Activated CD8-positive, alpha-beta T cell treated with anti-CD3 and anti-CD28 coated beads for 36 hours (primary cell): ENCODE data around the gene CATSPERZ. TPM values are rescaled to one million over a fixed set of nuclear protein-coding genes. Genes with fewer than 3 reads are reported as not detected.

Experiments
- ATAC-seq: fragments of 200-7000 bp; cut with Tn5 transposase; one replicate; pipeline ENCODE4 v1.10.0; 2021; ENCODE audit warnings: mild to moderate bottlenecking, moderate library complexity
- CTCF ChIA-PET: fragments of 350-600 bp; sonication (Branson Sonifier 250); formaldehyde crosslinking; loops from one replicate; lab custom pipeline; 2021; ENCODE audit warnings: antibody characterized with exemption; lab: Charles Lee
- POLR2A ChIA-PET: fragments of 350-600 bp; sonication (Branson Sonifier 250); formaldehyde crosslinking; loops from one replicate; lab custom pipeline; 2021; ENCODE audit warnings: antibody characterized with exemption; lab: Charles Lee
- DNase-seq: peaks from one replicate; pipeline ENCODE4 v3.0.0-alpha.2; 2020
- H3K27ac Mint-ChIP-seq: one replicate; pipeline ENCODE4 v1.8.0; 2021; ENCODE audit warnings: mild to moderate bottlenecking, mixed read lengths
- H3K27me3 Mint-ChIP-seq: one replicate; pipeline ENCODE4 v1.8.0; 2021; ENCODE audit warnings: mixed read lengths
- H3K36me3 Mint-ChIP-seq: one replicate; pipeline ENCODE4 v1.8.0; 2021; ENCODE audit warnings: low read depth, mixed read lengths
- H3K4me1 Mint-ChIP-seq: one replicate; pipeline ENCODE4 v1.8.0; 2021; ENCODE audit warnings: low read depth, mixed read lengths
- H3K4me3 Mint-ChIP-seq: one replicate; pipeline ENCODE4 v1.8.0; 2021; ENCODE audit warnings: mild to moderate bottlenecking, moderate library complexity, mixed read lengths
- H3K9me3 Mint-ChIP-seq: one replicate; pipeline ENCODE4 v1.8.0; 2021; ENCODE audit warnings: mixed read lengths
- intact Hi-C: fragments of 100-400 bp; cut with micrococcal nuclease; formaldehyde crosslinking; loops from one replicate; pipeline ENCODE4 v1.10.0; 2022
- total RNA-seq, 2 experiments: library from RNA; stranded (reverse); gene quantifications; one replicate each; pipeline ENCODE4 v1.2.3, GENCODE V29; 2021
- TF ChIP-seq, protein P1 (sequence below): fragments of 200-600 bp; IDR thresholded peaks from one replicate; pipeline ENCODE4 v1.8.0; 2022; ENCODE audit warnings: antibody characterized with exemption, mild to moderate bottlenecking

Gene CATSPERZ
- total RNA-seq, 2 experiments from 2014 or later: 0.52 TPM; not detected in 1

- peak; percentile 47 for DNase-seq
Observed at GRCh38 chr11:64316672-64317324, 16.6 kb downstream of the CATSPERZ start.

DNA sequence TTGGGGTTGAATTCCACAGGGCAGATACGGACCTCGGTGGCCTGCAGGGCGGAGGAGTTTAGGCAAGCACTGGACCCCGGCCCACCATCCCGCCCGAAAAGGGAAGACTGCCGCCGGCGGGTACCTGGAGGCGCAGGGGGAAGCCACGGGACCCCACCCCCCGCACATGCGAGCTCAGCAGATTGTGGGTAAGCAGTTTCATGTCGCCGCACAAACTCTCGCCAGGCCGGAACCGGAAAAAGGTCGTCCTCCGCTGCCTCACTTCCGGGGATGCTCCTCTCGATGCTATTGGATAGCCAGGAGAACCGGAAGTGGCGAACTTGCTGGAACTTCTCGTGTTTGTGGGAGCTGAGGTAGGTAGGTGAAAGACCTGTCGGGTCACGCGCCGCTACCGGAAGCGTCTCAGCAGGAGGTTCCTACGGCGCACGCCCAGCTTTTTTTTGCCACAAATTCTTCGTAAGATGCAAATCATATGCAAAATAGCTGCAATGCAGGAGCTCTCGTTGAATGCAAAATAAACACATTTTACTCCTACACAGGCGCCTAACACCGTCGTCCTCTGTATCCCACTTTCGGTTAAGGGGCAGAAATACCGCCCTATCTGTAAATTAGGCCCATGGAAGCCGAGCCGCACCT, 17.3 kb downstream of the CATSPERZ start, which contains the start of gene TRMT112:
Gene TRMT112, minus strand, starts transcription at position 235 of the 636 bp plus-strand sequence. Its CDS starts 33 bp downstream, at position 202.
- Mint-ChIP-seq H3K27ac (peak within 1 kb of the TSS; percentile 100), H3K9me3 (no peaks in the 10 kb centered on the region), H3K36me3 (peaks cover 50% of the 10 kb centered on the region), H3K4me3 (peak within 1 kb of the TSS; percentile 94), H3K4me1 (peaks cover 29% of the 10 kb centered on the region), H3K27me3 (no peaks in the 10 kb centered on the region)
- POLR2A ChIA-PET: interaction anchor here (0.7 to 4.1 kb wide), 25 partner anchors 12 to 424 kb away, joined by 3 to 35 read pairs (median 4); partner anchors contain the start of genes BAD, CCDC88B, ESRRA and RPS6KA4
- CTCF ChIA-PET: interaction anchor here (0.7 to 4.6 kb wide), 23 partner anchors 9 to 132 kb away, joined by 3 to 75 read pairs (median 7); partner anchors contain the start of genes BAD, CATSPERZ, CCDC88B and ESRRA
- DNase-seq: peak; percentile 98
- TF ChIP-seq, protein P1, sequence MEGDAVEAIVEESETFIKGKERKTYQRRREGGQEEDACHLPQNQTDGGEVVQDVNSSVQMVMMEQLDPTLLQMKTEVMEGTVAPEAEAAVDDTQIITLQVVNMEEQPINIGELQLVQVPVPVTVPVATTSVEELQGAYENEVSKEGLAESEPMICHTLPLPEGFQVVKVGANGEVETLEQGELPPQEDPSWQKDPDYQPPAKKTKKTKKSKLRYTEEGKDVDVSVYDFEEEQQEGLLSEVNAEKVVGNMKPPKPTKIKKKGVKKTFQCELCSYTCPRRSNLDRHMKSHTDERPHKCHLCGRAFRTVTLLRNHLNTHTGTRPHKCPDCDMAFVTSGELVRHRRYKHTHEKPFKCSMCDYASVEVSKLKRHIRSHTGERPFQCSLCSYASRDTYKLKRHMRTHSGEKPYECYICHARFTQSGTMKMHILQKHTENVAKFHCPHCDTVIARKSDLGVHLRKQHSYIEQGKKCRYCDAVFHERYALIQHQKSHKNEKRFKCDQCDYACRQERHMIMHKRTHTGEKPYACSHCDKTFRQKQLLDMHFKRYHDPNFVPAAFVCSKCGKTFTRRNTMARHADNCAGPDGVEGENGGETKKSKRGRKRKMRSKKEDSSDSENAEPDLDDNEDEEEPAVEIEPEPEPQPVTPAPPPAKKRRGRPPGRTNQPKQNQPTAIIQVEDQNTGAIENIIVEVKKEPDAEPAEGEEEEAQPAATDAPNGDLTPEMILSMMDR: no peak
- peak; percentile 78 for ATAC-seq
- intact Hi-C loops: no loop called here

More at GRCh38 chr11:64316672-64317324, 16.6 kb downstream of the CATSPERZ start:
- Mint-ChIP-seq H3K27me3 (no peaks in the 10 kb centered on the region), H3K27ac (peak overlapping the region; percentile 100), H3K36me3 (peaks cover 47% of the 10 kb centered on the region), H3K4me3 (peak overlapping the region; percentile 94), H3K9me3 (no peaks in the 10 kb centered on the region), H3K4me1 (peaks cover 31% of the 10 kb centered on the region)
- ChIA-PET POLR2A (interaction anchor here (0.6 to 4.1 kb wide), 24 partner anchors 11 to 425 kb away, joined by 3 to 35 read pairs (median 4); partner anchors contain the start of genes BAD, CCDC88B, ESRRA and RPS6KA4), CTCF (interaction anchor here (0.8 to 4.6 kb wide), 17 partner anchors 8 to 133 kb away, joined by 3 to 75 read pairs (median 7); partner anchors contain the start of genes BAD, CATSPERZ, CCDC88B and ESRRA)
- TF ChIP-seq, protein P1: no peak
- peak; percentile 0 for ATAC-seq
- intact Hi-C loops: no loop called here

DNA sequence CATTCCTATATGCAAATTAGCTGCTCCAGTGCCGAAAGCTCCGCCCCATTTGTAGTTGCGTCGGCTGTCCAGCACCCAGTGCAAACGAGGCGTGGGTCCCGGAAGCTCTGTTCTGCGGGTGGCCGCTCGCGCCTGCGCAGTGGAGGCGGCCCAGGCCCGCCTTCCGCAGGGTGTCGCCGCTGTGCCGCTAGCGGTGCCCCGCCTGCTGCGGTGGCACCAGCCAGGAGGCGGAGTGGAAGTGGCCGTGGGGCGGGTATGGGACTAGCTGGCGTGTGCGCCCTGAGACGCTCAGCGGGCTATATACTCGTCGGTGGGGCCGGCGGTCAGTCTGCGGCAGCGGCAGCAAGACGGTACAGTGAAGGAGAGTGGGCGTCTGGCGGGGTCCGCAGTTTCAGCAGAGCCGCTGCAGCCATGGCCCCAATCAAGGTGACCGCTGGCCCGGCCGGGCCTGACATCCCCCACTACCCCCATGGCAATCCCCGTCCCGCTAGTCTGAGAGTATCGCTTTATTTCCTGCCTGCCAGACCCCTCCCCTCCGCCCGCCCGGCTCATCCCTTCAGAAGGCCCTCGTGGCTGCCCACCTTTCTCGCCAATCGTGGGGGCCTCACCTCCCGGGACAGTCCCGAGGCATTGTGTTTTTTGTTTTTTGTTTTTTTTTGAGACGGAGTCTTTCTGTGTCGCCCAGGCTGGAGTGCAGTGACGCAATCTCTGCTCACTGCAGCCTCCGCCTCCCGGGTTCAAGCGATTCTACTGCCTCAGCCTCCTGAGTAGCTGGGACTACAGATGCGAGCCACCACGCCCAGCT, 18.0 kb downstream of the CATSPERZ start, which contains the start of gene PRDX5:
Gene PRDX5, plus strand, starts transcription at position 161 of the 805 bp plus-strand sequence. Its CDS starts 95 bp downstream, at position 256.
- Mint-ChIP-seq H3K27me3 (no peaks in the 10 kb centered on the region), H3K27ac (peak within 1 kb of the TSS; percentile 100), H3K36me3 (peaks cover 48% of the 10 kb centered on the region), H3K9me3 (no peaks in the 10 kb centered on the region), H3K4me3 (peak within 1 kb of the TSS; percentile 94), H3K4me1 (peaks cover 22% of the 10 kb centered on the region)
- ATAC-seq: peak; percentile 86
- POLR2A ChIA-PET: interaction anchor here (0.7 to 4.1 kb wide), 24 partner anchors 12 to 423 kb away, joined by 3 to 35 read pairs (median 4); partner anchors contain the start of genes BAD, CCDC88B, ESRRA and FERMT3
- CTCF ChIA-PET: interaction anchor here (0.7 to 4.6 kb wide), 22 partner anchors 9 to 133 kb away, joined by 3 to 75 read pairs (median 7); partner anchors contain the start of genes BAD, CATSPERZ, CCDC88B and ESRRA
- intact Hi-C loops: no loop called here
- TF ChIP-seq, protein P1: peak; percentile 24
- peak; percentile 93 for DNase-seq
